Skin epidermis (tissue), 12 donors: Measurements from ENCODE around the gene OVOL1.

Experiments used
- H3K27ac ChIP-seq, 21 experiments: fragments of 200-600 bp; sonication (generic) in 11 of 21; one replicate each; pipeline ENCODE4 v1.5.0; 2020; ENCODE audit warnings: mild to moderate bottlenecking in 3 of 21, inconsistent platforms in 2 of 21, moderate library complexity in 2 of 21
- H3K4me3 ChIP-seq, 7 experiments: fragments of 200-600 bp; sonication (generic) in 2 of 7; one replicate each; pipeline ENCODE4 v1.5.0; 2020; ENCODE audit warnings: inconsistent platforms in 2 of 7, mild to moderate bottlenecking in 2 of 7, moderate library complexity in 1 of 7

The OVOL1 gene

DNA sequence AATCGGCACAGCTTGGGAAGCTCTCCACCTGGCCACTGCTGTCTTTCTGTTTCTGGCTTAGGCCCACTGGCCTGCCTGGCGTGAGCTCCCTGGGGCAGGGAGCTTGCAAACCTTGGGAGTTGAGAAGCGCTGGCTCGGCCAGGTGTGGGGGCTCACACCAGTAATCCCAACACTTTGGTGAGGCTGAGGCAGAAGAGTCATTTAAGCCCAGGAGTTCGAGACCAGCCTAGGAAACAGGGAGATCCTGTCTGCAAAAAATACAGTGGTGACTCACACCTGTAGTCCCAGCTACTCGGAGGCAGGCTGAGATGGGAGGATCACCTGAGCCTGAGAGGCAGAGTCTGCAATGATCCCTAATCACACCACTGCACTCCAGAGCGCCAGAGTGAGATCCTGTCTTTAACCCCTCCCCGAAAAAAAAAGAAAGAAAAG lies 10.1 kb upstream of the OVOL1 start:
- Histone ChIP-seq H3K4me3 (no peak overlapping the region), H3K27ac (peak overlapping the region in 19 of 21 experiments; percentile 12 to 82 (median 54))

DNA sequence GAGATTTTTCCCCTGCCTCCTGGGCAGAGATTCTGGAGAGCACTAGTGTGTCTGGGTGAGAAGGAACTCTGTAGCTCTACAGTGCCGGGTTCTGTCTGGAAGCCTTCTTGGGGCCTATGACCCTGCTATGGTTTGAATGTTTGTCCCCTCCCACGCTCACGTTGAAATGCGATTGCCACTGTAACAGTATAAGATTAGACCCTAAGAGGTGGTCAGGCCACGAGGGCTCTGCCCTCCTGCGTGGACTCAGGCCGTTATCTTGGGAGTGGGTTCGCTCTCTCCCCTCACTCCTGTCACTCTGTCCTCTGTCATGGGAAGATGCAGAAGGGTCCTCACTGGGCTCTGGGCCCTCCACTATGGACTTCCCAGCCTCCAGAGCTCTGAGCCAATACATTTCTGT lies 9.6 kb upstream of the OVOL1 start:
- peak overlapping the region in 15 of 21 experiments; percentile 12 to 82 (median 55) for H3K27ac ChIP-seq
- no peak overlapping the region for H3K4me3 ChIP-seq

DNA sequence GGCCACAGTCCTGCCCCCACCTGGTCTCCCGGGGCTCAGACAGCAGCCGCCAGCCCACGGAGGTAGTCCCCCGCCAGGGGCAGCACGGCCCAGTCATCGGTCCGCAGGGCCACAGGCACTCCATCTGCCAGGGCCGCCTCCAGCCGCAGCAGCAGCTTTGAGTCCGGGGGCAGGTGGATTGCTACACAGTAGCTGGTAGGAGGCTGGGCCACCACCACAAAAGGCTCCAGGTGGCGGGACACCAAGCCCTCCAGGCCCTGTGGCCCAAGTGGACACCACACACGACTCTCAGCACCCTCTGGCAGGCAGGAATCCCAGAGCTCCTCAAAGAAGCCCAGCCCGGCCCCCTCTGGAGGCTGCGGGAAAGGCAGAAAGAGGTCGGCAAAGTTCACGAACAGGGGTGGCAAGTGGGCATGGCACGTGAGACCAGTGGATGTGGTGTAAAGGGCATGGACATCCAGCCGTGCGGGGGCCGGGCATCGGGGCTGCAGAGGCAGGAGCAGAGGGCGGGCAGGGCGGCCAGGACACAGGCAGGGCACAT lies 9.0 kb upstream of the OVOL1 start:
- Histone ChIP-seq H3K4me3 (peak overlapping the region in 1 of 7 experiments; percentile 82), H3K27ac (peak overlapping the region in 7 of 21 experiments; percentile 54 to 82 (median 65))

DNA sequence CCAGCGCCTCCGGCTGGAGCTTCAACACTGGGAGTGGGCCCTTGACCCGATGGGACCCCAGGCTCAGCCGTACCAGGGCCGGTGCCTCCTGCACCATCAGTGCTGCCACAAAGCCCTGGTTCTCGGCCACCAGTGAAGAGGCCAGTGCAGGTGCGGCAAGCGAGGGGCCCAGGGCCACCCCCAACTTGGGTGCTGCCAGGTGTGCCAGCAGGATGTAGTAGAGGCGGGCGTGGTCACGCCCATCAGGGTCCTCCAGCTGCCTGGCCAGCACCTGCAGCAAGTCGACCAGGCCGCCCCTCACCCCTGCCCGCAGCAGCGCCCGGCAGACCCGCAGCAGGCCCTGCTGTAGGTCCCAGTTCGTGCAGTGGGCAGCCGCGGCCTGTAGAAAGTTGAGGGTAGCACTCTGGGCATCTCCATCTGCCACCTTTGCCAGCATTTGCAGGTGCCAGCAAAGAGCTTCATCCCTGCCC lies 8.4 kb upstream of the OVOL1 start:
- Histone ChIP-seq H3K27ac (peak overlapping the region in 3 of 21 experiments; percentile 93 to 98 (median 96)), H3K4me3 (peak overlapping the region in 2 of 7 experiments; percentile 82 to 95)

DNA sequence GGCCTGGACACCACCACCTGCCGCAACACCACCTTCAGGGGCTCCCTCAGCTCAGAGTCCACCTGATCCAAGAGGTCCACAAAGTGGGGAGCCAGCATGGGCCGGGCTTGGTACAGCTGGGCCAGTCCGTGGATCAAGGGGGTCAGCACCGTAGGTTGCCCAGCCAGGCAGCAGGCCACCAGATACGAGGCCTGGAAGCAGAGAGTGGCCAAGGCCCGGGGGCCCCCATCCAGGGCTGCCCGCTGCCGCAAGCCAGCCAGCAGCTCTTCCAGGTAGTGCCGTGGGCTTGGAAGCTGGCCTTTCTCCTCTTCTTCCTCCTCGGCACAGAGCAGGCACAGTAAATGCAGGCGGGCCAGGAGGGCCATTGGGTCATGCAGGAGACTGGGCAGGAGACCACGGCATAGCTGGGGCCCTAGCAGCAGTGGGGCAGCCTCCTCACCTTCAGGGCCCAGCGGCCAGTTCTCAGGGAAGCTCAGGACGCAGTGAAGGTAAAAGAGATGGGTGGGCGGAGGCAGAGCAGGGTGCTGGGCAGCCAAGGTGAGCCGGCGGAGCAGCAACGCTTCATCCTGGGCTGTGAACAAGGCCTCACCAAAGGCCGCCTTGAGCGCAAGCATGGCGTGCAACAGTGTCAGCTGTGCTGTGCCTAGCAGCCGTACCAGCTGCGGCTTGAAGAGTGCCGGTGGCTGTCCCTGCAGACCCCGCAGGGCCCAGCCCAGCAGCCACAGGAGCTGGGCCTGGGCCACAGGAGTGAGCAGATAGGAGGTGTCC lies 7.8 kb upstream of the OVOL1 start:
- peak overlapping the region in 19 of 21 experiments; percentile 80 to 98 (median 96) for H3K27ac ChIP-seq

DNA sequence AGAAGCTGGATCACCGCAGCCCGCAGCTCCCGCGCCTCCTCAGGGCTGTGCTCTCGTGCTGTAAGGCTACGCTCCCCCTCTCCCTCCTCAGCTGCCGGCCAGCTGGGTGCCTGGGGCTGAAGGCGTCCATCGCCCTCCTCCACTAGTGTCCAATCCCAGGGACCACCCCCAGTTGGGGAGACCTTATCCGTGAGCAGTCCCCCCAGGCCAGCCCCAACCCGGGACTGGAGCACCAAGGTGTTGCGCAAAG lies 7.3 kb upstream of the OVOL1 start:
- Histone ChIP-seq H3K4me3 (peak overlapping the region; percentile 71 to 95 (median 82)), H3K27ac (peak overlapping the region in 20 of 21 experiments; percentile 80 to 98 (median 95))

More for the DNA sequence above, 7.8 kb upstream of the OVOL1 start:
- H3K4me3 ChIP-seq: peak overlapping the region; percentile 71 to 95 (median 82)

DNA sequence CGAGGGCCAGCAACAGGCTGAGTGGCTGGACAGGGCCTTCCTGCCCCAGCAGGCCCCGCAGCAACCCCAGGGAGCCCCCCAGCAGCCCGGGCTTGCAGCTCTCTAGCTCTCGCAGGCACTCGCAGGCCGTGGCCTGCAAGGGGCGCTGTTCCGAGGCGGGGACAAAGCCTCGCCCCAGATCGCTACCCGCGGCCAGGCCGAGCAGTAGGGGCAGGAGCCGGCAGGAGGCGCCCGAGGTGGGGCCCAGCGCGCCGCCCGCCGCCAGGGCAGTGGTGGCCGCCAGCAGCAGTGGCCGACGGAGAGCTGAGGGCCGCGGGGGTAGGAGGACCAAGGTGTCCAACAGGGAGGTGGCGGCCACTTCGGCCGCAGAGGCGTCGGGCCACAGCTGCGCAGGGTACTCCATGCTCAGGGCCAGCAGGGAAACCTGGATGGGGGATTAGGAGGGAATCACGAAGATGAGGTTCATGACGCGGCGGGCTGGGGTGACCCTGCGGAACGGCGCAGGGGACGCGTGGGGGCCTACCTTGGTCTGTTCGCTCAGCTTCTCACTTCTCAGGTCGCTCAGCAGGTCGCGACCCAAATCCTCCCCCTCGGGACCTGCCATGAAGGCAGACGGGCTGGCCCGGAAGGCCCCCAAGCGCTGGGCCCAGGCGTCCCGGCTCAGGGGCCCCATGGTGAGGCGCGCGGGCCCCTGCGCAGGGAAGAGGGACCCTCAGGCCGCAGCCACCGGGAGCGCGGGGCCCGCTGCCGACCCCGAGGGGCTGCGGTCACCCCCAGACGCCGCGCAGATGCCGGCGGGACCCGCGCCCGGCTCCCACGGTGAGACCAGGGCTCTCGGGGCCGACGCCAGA lies 6.7 kb upstream of the OVOL1 start:
- H3K4me3 ChIP-seq: peak overlapping the region; percentile 71 to 95 (median 82)
- peak overlapping the region; percentile 80 to 98 (median 94) for H3K27ac ChIP-seq

DNA sequence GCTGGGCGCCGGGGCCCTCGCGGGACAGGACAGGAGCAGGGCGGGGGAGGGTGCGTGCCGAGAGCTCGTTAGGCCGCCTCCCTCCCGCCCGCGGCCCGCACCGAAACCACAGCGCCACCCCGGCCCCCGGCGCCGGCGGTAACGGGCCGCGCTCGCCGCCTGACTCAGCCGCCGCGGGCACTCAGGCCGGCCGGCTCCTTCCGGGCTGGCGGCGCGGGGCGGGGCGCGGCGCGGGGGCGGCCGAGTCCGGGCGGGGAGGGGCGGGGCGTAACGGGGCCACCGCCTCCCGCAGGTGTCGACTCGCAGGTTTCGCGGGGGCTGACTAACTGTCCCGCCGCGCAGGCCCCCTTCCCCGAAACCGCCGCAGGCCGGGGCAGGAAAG lies 6.1 kb upstream of the OVOL1 start, which contains the start of gene AP5B1:
AP5B1 (minus strand) TSS at position 207 of the 382 bp plus-strand sequence. CDS start 385 bp downstream, outside the sequence.
- Histone ChIP-seq H3K4me3 (peak within 1 kb of the TSS; percentile 71 to 95 (median 82)), H3K27ac (peak within 1 kb of the TSS; percentile 80 to 98 (median 94))

DNA sequence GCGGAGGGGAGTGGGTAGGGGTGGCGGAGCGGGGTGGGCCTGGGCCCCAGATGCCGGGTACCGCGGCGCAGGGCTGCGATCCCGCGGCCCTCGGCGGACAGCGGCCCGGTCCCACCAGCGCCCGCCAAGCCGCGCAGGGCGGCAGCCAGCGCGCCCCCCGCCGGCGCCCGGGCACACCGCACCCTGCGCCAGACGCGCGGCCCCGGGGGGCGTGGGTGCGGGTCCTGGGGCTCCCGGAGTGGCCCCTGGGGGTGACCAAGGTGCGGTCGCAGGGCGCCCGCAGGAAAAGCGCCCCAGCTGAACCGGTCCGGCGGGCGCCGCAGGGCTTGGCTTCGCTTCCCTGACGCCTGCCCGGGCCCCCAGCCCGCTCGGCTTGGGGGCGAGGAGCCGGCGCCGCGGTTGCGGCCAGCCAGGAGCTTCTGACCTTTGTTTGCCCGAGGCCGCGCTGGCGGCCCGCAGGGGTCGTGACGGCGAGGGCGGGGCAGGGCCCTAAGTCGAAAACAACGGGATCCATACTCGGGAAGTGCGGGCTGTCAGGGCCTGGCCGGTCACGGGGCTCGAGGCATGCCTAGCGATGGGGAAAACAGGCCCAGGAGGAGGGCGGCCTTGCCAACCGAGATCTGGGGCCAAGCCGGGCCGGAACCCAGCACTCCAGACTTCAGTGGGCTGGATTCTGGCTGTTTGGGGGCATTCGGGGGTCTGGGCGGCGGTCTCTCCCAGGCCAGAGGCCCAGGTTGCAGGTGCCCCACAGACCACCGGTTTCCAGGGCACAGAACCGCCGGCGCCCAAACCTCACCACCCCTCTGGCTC lies 5.5 kb upstream of the OVOL1 start:
- Histone ChIP-seq H3K4me3 (peak overlapping the region; percentile 71 to 95 (median 82)), H3K27ac (peak overlapping the region in 20 of 21 experiments; percentile 8 to 98 (median 92))

DNA sequence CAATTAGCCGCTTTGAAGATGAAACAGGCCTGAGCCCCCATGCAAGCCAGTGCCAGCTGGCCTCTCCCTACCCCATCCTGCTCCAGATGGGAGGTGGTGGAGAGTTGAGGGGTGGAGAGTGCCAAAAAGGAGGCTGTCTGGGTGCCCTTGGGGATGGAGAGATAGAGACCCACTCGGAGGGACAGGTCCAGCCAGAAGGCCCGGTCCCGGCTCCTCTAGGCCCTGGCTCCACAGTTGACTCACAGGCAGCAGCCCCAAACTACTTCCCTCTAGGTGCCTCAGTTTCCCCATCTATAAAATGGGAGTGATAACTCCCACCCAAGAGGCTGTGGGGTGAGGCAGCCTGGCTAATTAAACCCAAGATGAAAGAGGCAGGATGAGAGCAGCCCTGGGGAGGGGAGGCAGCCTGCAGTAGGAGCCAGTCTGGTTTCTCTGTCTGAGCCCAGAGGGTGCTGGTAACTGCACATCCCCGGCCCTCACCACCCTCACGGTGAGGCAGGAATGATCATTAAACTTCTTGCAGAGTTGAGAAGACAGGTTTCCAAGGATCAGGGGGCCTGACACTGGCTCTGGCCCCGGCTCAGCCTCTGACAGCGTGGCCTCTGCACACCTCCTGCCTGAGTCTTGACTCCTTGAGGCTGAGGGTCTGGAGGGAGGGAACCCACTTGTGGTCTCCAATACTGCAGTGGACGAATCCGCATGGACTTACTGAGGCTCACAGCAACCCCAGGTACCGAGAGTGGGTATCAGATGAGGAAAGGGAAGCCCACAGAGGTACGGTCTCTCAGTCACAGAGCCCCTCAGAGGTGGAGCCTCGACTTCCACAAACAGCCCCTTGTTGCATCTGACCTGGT lies 4.7 kb upstream of the OVOL1 start:
- peak overlapping the region in 2 of 7 experiments; percentile 71 to 95 for H3K4me3 ChIP-seq
- H3K27ac ChIP-seq: peak overlapping the region in 16 of 21 experiments; percentile 56 to 98 (median 92)

DNA sequence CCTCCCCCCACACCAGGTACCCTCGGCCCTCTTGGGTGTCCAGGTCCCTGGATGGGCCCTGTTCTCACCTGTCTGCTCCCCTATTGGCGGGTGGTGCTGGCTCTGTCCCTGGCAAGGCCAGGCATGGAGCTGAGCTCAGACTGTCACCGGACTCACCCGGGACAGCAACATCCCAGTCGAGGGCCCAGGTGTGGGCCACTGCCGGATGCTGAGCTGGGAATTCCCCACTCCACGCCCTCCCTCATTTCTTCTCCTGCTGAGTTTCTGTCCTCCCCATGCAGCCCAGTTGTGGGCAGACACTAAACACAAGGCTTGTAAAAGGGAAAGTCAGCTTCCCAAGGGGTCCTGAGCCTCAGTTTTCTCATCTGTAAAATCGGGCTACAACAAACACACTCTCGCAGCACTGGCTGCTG lies 4.0 kb upstream of the OVOL1 start:
- peak overlapping the region in 2 of 21 experiments; percentile 10 to 98 for H3K27ac ChIP-seq
- H3K4me3 ChIP-seq: no peak overlapping the region

DNA sequence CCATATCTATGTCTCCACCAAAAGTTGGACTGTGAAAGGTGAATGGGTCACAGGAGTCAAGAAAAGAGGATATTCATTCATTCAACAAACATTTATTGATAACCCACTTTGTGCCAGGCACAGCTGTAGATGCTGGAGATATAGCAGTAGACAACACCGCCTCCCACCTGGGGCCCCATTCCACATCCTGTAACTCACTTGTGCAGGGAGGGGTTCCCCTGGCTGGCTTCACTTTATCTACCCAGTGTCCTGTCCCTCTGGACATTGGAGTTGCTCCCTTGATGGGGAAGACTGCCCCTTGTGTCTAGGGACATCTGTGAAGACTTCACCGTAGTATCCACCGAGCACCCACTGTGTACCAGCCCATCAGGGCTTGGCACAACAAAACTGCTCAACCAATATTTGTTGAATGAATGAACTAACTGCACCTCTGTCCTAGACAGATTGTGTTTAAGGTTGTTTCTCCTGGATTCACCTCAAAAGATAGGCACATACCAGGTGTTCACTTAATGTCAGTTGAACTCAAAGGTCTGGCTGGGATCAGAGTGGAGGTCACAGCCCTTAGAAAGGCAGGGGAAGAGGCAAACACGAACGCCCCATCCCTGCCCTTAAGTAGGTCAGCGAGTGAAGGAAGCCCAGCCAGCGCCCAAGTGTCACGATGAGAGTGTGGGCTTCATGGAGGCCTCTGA lies 1.4 kb upstream of the OVOL1 start:
- Histone ChIP-seq H3K27ac (peak overlapping the region in 3 of 21 experiments; percentile 13 to 60 (median 19)), H3K4me3 (no peak overlapping the region)

DNA sequence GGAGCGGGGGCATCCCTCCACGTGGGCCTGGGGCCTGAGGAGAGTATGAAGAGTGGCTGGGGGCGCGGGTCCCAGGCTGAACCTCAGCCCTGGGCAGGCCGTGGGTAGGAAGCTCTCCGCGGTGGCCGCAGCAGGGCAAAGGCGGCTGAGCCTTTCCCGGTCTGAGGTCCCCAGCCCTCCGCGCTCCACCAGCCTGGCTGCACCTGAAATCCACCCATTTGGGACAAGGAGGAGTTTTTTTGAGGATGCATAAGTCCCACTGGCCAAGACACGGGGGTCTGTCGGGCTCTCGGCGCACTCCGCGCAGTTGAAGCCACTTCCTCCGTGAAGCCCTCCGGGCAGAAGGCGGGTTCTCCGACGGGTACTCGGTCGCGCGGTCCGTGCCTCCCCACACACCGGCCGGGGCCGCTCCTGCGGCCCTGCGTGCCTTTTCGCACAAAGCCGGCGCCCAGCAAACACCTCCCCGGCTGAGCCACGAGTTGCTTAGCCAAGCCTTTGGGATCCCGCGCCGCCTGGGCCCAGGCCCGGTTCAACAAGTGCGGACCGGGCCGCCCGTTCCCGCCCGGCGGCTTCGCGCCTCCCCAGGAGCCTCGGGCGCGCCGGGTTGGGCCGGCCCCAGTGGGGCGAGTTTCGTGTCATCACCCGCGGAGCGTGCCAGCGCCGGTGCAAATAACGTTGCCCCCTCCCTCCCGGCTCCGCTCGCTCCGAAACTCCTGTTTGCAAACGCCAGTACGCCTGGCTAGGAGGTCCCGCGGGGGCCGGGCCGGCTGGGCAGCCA lies 666 bp upstream of the OVOL1 start:
- H3K27ac ChIP-seq: peak overlapping the region in 15 of 21 experiments; percentile 13 to 78 (median 39)
- H3K4me3 ChIP-seq: peak overlapping the region in 6 of 7 experiments; percentile 34 to 61 (median 42)

DNA sequence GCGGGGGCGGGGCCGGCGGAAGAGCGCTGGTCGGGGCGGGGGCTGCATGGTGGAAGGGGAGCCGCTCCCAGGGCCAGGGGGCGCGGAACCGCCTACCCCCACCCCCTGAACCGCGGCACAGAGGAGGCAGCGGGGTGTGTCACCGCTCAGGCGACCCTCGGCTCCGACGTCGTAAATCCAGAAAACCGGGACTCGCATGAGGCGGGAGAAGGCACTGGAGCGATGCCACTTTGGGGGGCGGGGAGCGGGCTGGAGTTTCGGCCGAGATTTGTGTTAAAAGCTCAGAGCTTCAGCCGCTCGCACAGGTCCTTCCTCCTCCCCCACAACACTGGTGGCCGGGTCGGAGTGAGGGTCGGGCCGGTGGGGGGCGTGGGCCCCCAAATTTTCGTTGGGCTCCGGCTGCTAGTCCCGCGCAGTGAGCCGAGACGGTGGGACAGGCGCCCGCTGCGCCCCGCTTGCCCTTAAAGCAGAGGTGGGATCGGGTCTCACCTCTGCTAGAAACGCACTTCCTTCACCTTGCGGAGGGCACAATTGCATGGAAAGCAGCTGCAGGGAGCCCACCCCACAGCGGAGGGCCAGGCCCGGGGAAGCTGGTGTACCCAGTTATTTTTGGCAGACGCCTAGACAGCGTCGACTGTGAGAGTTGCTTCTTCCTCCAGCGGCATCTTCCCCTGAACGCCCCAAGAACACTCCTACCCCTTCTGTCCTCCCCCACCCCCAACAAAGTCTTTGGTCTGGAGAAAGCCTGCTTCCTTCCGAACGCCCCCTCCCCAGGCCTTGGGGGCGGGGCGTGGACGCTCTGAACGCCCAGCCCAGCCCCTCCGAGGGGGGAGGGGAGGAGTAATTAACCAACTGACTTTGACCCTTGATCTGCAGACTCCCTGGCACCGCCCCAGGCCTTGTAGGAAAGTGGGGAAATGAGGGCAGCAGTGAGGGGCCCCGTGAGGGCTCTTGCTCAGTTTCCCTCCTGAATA lies 1.1 kb downstream of the OVOL1 start:
- Histone ChIP-seq H3K4me3 (peak overlapping the region; percentile 34 to 61 (median 41)), H3K27ac (peak overlapping the region in 20 of 21 experiments; percentile 14 to 85 (median 73))

DNA sequence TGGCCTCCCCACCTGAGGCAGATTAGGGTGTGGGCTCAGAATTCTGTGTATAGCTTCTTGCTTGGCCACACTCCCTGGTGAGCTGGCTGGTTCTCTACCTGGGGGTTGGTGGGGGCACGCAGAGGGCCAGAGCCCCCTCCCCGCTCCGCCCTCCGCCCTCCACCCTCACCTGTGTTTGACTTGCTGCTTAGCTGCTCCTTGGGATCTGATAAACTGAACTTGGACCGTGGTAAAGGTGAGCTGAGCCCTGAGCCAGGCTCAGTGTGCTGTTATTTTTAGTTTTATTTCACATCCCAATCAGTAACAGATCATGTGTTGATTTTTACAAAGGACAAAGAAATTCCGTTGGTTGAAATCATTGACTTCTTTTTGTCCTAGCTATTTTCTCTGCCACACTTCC lies 2.0 kb downstream of the OVOL1 start:
- Histone ChIP-seq H3K4me3 (peak overlapping the region; percentile 34 to 61 (median 41)), H3K27ac (peak overlapping the region in 10 of 21 experiments; percentile 14 to 85 (median 76))
